Peyer's patch (tissue), 4 donors: Measurements from ENCODE around the gene PSG6. TPM values are rescaled to one million over a fixed set of nuclear protein-coding genes. Genes with fewer than 3 reads are reported as not detected.
"Not testable (repeated sequence)": the region's sequence is repeated elsewhere in the genome, so short reads cannot be mapped to it uniquely, and the experiment has no call there.

Experiments used
- DNase-seq, 3 donors: peaks; one replicate each; pipeline ENCODE4 v3.0.0-alpha.2; 2017 to 2019
- H3K27ac ChIP-seq, 4 donors: fragments of 200-600 bp; sonication (generic); one replicate each; pipeline ENCODE4 v1.5.1; 2016 to 2019
- H3K27me3 ChIP-seq, 2 donors: fragments of 200-600 bp; sonication (generic); one replicate each; pipeline ENCODE4 v1.5.1; 2019
- H3K36me3 ChIP-seq, 3 donors: fragments of 200-600 bp; sonication (generic); one replicate each; pipeline ENCODE4 v1.5.1; 2016 to 2019
- H3K4me1 ChIP-seq, 4 donors: fragments of 200-600 bp; sonication (generic); one replicate each; pipeline ENCODE4 v1.5.1; 2016 to 2019
- H3K4me3 ChIP-seq, 4 donors: fragments of 200-600 bp; sonication (generic); 1 replicate in 3 of 4; 2 replicates in 1 of 4; pipeline ENCODE4 v1.5.1; 2016 to 2019; ENCODE audit warnings: mild to moderate bottlenecking in 1 of 4
- H3K9me3 ChIP-seq, 4 donors: fragments of 200-600 bp; sonication (generic); one replicate each; pipeline ENCODE4 v1.5.1; 2016 to 2019; ENCODE audit warnings: mild to moderate bottlenecking in 1 of 4
- total RNA-seq, 4 donors: library from RNA; depleted of rRNA; stranded (reverse); fragments of >200 nt; gene quantifications; one replicate each; pipeline ENCODE4 v1.1.0, GENCODE V29; 2016

PSG6 gene
- total RNA-seq, 4 donors from 2014 or later = not detected

- DNase-seq, H3K27ac ChIP-seq, H3K9me3 ChIP-seq, H3K4me1 ChIP-seq, H3K36me3 ChIP-seq, H3K27me3 ChIP-seq, H3K4me3 ChIP-seq: not testable (repeated sequence)
These were observed 4.8 kb downstream of the PSG6 start for GRCh38 chr19:42912941-42913340.

GRCh38 chr19:42911731-42912130 is 6.0 kb downstream of the PSG6 start:
- not testable (repeated sequence) for H3K27me3 ChIP-seq, H3K9me3 ChIP-seq, DNase-seq, H3K4me3 ChIP-seq, H3K27ac ChIP-seq, H3K4me1 ChIP-seq, H3K36me3 ChIP-seq

- not testable (repeated sequence) for DNase-seq, H3K27ac ChIP-seq, H3K27me3 ChIP-seq, H3K36me3 ChIP-seq, H3K9me3 ChIP-seq, H3K4me3 ChIP-seq, H3K4me1 ChIP-seq
These were observed 11.5 kb downstream of the PSG6 start for GRCh38 chr19:42906162-42906561.

- not testable (repeated sequence) for H3K27ac ChIP-seq, H3K4me3 ChIP-seq, H3K36me3 ChIP-seq, H3K9me3 ChIP-seq, DNase-seq, H3K27me3 ChIP-seq, H3K4me1 ChIP-seq
These were observed 17.1 kb downstream of the PSG6 start for GRCh38 chr19:42900561-42900960.

GRCh38 chr19:42899674-42900073 is 18.0 kb downstream of the PSG6 start:
- H3K27ac ChIP-seq, H3K27me3 ChIP-seq, H3K4me1 ChIP-seq, H3K36me3 ChIP-seq, DNase-seq, H3K4me3 ChIP-seq, H3K9me3 ChIP-seq: not testable (repeated sequence)

GRCh38 chr19:42899110-42899509 is 18.6 kb downstream of the PSG6 start:
- not testable (repeated sequence) for H3K27ac ChIP-seq, DNase-seq

GRCh38 chr19:42898656-42899055 is 19.0 kb downstream of the PSG6 start:
- not testable (repeated sequence) for H3K27me3 ChIP-seq, H3K27ac ChIP-seq, DNase-seq, H3K4me3 ChIP-seq, H3K36me3 ChIP-seq, H3K9me3 ChIP-seq, H3K4me1 ChIP-seq

More at GRCh38 chr19:42899110-42899509, 18.6 kb downstream of the PSG6 start:
- not testable (repeated sequence) for H3K4me3 ChIP-seq, H3K36me3 ChIP-seq, H3K4me1 ChIP-seq, H3K9me3 ChIP-seq, H3K27me3 ChIP-seq

- not testable (repeated sequence) for H3K36me3 ChIP-seq, H3K27ac ChIP-seq, H3K4me3 ChIP-seq, DNase-seq, H3K27me3 ChIP-seq, H3K9me3 ChIP-seq, H3K4me1 ChIP-seq
These were observed 20.0 kb downstream of the PSG6 start for GRCh38 chr19:42897729-42898128.

GRCh38 chr19:42890446-42890845 is 27.2 kb downstream of the PSG6 start:
- H3K4me3 ChIP-seq, H3K36me3 ChIP-seq, H3K9me3 ChIP-seq, H3K27ac ChIP-seq, DNase-seq, H3K27me3 ChIP-seq, H3K4me1 ChIP-seq: not testable (repeated sequence)

- not testable (repeated sequence) for DNase-seq, H3K36me3 ChIP-seq, H3K4me1 ChIP-seq, H3K4me3 ChIP-seq, H3K27ac ChIP-seq, H3K9me3 ChIP-seq, H3K27me3 ChIP-seq
These were observed 29.7 kb downstream of the PSG6 start for GRCh38 chr19:42887876-42888445.

GRCh38 chr19:42882730-42883129 is 35.0 kb downstream of the PSG6 start:
- not testable (repeated sequence) for H3K4me3 ChIP-seq, H3K27me3 ChIP-seq, H3K27ac ChIP-seq, DNase-seq, H3K36me3 ChIP-seq, H3K9me3 ChIP-seq, H3K4me1 ChIP-seq

- not testable (repeated sequence) for H3K27ac ChIP-seq, H3K4me1 ChIP-seq, H3K4me3 ChIP-seq, DNase-seq, H3K36me3 ChIP-seq, H3K9me3 ChIP-seq, H3K27me3 ChIP-seq
These were observed 35.7 kb downstream of the PSG6 start for GRCh38 chr19:42882010-42882409.

- H3K9me3 ChIP-seq = not testable (repeated sequence)
These were observed 36.4 kb downstream of the PSG6 start for GRCh38 chr19:42881279-42881678.

GRCh38 chr19:42880621-42881020 is 37.1 kb downstream of the PSG6 start:
- H3K27me3 ChIP-seq, H3K4me3 ChIP-seq, H3K9me3 ChIP-seq, H3K4me1 ChIP-seq, H3K36me3 ChIP-seq, H3K27ac ChIP-seq, DNase-seq: not testable (repeated sequence)

More at GRCh38 chr19:42881279-42881678, 36.4 kb downstream of the PSG6 start:
- not testable (repeated sequence) for DNase-seq, H3K4me3 ChIP-seq, H3K27me3 ChIP-seq, H3K4me1 ChIP-seq, H3K36me3 ChIP-seq, H3K27ac ChIP-seq
